Cardiac septum (tissue), 1 donor: Measurements from ENCODE around the gene NAV1. TPM values are rescaled to one million over a fixed set of nuclear protein-coding genes. Genes with fewer than 3 reads are reported as not detected.
"Not testable (repeated sequence)": the region's sequence is repeated elsewhere in the genome, so short reads cannot be mapped to it uniquely, and the experiment has no call there.

Experiments
- DNase-seq: peaks from one replicate; pipeline ENCODE4 v3.0.0-alpha.2; 2020; ENCODE audit warnings: low spot score
- intact Hi-C: fragments of 100-400 bp; cut with DNase I; formaldehyde crosslinking; loops from one replicate; pipeline ENCODE4 v1.14.0; 2022
- total RNA-seq: library from RNA; stranded (reverse); fragmentation: NEBNext Ultra II Directional; extraction: Animal tissue kit (Norgen Biotek cat#: 25700); gene quantifications from one replicate; pipeline ENCODE4 v1.2.1, GENCODE V29; 2021
- donor health status: DM: no; HTN: no; CAD: no.

NAV1 gene
- total RNA-seq, 1 donor from 2014 or later, result 86.6 TPM

DNA sequence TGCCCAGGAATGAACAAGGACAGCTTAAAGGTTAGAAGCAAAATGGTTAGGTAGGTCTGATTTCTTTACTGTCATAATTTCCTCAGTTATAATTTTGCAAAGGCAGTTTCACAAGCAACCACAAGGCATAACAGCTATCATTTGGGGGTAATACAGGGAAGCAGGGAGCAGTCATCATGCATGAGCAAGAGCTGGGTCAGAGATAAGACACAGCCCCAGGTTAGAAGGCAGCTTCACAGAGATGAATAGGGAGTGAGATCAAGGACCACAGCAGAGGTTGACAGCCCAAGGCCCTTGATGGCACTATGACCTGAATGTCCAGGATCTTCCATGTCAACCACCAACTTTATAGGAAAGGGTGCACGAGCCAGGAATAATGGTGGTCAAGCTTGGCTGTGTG is 23.0 kb upstream of the NAV1 start:
- intact Hi-C loops, result no loop called here
- DNase-seq, result no peak

DNA sequence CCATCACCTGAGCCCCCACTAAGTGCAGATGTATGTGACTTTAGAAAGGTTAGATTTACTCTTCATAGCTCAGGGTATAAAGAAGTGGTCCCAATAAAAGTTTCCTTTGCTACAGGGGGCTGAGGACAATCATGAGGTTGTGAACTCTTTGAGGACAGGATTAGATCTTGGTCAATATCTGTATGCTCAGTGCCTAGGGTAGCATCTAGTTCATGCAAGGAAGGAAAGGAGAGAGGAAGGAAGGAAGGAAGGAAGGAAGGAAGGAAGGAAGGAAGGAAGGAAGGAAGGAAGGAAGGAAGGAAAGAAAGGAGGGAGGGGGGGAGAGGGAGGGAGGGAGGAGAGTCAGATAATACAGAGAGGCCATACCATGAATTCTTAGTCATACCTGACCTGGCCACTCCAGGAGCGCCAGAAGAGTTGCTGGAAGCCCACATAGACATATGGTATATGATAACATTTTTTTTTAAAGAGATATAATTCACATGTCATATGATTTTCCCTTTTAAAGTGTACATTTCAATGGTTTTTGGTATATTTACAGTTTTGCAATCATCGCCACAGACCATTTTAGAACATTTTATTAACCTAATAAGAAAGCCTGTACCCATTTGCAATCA is 22.3 kb upstream of the NAV1 start:
- intact Hi-C loops, result no loop called here
- DNase-seq, result no peak

- intact Hi-C loops, result no loop called here
- DNase-seq, result no peak
These were observed 21.3 kb upstream of the NAV1 start for GRCh38 chr1:201517631-201518030.

DNA sequence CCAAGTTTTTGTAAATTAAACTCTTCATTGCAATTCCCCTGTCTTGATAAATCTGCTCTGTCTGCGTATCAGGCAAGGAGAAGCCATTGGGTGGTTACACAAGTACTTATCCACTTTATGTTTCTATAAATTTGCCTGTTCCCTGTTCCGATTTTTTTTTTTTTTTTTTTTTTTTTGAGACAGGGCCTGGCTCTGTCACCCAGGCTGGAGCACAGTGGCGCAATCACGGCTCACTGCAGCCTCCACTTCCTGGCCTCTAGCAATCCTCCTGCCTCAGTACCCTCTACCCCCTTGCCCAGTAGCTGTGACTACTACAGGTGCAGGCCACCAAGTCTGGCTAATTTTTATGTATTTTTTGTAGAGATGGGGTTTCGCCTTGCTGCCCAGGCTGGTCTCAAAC is 20.9 kb upstream of the NAV1 start:
- intact Hi-C loops, result no loop called here

GRCh38 chr1:201520046-201520575 is 18.8 kb upstream of the NAV1 start:
- intact Hi-C loops, DNase-seq: not testable (repeated sequence)

More for the DNA sequence above, 20.9 kb upstream of the NAV1 start:
- DNase-seq, result no peak

GRCh38 chr1:201525193-201525778 is 13.6 kb upstream of the NAV1 start:
- intact Hi-C loops, result no loop called here
- no peak for DNase-seq

DNA sequence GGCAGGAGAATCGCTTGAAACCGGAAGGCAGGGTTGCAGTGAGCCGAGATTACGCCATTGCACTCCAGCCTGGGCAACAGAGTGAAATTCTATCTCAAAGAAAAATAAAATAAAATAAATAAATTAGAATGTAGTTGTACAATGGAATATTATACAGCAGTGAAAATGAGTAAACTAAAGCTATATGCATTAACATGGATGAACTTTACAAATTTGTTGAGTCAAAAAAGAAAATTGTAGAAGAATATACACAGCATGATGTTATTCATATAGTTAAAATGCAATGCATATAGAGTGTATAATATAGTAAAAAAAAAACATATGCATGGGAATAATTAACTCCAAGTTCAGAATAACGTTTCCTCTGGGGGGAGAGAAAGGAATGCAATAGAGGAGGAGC is 11.0 kb upstream of the NAV1 start:
- no peak for DNase-seq
- intact Hi-C loops, result no loop called here

DNA sequence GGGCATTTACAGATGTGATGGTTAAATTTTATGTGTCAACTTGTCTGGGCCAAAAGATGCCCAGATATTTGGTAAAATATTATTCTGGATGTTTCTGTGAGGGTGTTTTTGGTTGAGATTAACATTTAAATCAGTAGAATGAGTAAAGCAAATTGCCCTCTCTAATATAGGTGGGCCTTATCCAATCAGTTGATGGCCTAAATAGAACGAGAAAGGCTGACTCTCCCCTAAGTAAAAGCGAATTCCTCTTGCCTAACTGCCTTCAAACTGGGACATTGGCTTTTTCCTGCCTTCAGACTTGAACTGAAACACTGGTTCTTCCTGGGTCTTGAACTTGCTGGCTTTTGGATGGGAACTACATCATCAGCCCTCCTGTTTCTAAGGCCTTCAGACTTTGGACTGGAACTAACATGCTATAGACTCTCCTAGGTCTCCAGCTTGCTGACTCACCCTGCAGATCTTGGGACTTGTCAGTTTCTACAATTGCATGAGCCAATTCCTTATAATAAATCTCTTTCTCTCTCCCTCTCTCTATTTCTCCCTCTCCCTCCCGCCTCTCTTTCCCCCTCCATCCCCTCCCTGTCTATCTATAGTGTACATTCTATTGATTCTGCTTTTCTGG is 10.2 kb upstream of the NAV1 start:
- no peak for DNase-seq
- intact Hi-C loops, result no loop called here

- intact Hi-C loops, result loop anchor here (2.0 to 10.0 kb wide), 3 partner anchors 64 to 262 kb away; no protein-coding TSS in a partner anchor
- peak; percentile 90 for DNase-seq
These were observed 8.0 kb upstream of the NAV1 start for GRCh38 chr1:201530741-201531531.

DNA sequence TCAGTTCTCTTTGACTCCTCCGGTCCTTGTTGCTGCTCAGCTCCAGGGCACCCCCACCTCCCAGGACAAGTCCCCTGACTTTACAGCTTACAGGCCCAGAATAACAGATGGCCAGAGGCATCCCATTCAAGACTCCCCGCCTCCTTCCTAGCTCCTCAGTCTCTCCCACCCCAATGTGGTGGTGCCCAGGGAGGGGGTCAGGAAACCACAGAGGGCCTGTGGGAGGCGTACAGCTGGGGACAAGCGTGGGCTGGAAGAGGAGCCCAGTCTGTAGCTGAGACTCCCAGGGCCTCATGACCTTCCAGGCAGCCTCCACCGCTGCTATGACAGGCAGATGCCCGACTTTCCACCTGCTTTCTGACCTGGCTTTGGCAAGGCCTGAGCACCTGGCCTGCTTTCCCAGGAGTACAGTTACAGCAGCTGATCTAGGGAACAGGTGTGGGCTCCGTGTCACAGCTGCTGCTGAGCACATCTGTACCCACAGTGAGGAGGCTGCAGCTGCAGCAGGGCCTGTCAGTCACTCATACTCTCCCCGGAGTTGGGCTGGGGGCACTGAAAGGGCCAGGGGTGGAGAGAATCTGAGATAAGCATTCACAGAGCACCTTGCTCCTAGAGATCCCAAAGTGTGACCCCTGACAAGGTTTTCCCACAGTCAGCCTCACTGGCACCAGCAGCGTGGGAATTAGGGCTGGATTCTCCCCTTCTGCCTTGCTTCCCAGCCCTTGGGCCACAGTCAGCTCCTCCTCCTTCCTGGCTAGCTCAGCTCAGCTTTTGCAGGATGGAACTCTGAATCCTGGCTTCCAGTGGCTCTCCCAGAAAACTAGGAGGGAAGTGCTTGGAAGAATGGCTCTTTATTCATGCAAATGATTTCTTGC is 7.1 kb upstream of the NAV1 start:
- DNase-seq, result no peak
- intact Hi-C loops, result loop anchor here (2.0 to 10.0 kb wide), 3 partner anchors 63 to 261 kb away; no protein-coding TSS in a partner anchor

DNA sequence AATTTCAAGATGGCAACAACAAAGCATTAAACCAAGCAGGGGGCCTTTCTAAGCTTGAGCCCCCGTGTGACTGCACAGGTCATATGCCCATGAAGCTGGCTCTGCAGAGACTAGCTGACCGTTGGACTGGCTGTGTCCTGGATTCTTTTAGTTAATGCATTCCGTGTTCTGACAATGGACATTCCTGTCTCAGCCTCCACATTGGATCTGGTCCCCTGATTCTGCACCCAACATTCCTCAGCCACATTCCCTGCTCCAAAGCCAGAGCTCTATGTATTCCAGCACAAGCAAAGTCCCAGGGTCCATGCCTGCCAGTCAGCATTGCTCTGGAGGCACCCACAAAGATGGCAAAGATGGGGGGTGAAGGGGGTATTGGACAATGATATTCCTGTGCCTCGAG is 5.1 kb upstream of the NAV1 start:
- intact Hi-C loops, result loop anchor here (10.0 kb wide), 1 partner anchor 61 kb away; no protein-coding TSS in a partner anchor

GRCh38 chr1:201535046-201535918 is 3.6 kb upstream of the NAV1 start:
- no peak for DNase-seq
- intact Hi-C loops, result loop anchor here (5.0 to 10.0 kb wide), 2 partner anchors 60 to 112 kb away; no protein-coding TSS in a partner anchor

More for the DNA sequence above, 5.1 kb upstream of the NAV1 start:
- DNase-seq, result no peak

DNA sequence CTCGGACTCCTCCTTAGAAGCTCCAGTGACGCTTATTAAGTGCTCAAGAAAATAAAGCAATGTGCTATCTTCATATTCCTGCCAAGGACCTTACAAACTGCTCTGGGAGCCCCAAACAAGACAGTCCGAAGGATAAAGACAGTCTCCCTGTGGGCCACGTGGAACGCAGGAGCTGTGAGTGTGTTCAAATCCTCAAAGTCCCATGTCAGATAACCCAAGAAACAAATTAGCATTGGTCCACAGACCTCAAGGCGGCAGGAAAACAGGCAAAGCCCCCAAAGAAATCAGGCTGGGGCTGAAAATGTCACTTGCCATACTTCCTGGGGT is 3.0 kb upstream of the NAV1 start:
- intact Hi-C loops, result loop anchor here (5.0 to 10.0 kb wide), 2 partner anchors 59 to 111 kb away; no protein-coding TSS in a partner anchor
- DNase-seq, result no peak

GRCh38 chr1:201536558-201536957 is 2.4 kb upstream of the NAV1 start:
- DNase-seq, result no peak
- intact Hi-C loops, result loop anchor here (5.0 to 10.0 kb wide), 2 partner anchors 58 to 111 kb away; no protein-coding TSS in a partner anchor

- intact Hi-C loops, result loop anchor here (5.0 to 10.0 kb wide), 2 partner anchors 58 to 110 kb away; no protein-coding TSS in a partner anchor
- DNase-seq, result no peak
These were observed 1.9 kb upstream of the NAV1 start for GRCh38 chr1:201537028-201537427.

DNA sequence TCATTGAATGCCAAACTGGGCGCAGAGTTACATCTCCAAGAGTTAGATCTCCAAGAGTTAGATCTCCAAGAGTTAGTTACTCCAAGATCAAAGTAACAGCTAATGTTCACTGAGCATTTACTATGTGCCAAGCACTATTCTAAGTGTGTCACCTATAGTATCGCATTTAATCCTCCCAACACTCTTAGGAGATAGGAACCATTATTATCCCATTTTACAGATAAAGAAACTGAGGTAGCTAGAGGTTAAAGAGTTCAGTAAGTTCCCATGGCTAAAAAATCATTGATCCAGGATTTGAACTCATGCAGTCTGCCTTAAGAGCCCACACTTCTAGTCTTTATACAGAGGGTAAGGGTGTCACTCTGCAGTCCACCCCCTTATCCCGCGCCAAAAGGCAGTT is 1.5 kb upstream of the NAV1 start:
- no peak for DNase-seq
- intact Hi-C loops, result loop anchor here (5.0 to 10.0 kb wide), 2 partner anchors 57 to 110 kb away; no protein-coding TSS in a partner anchor

DNA sequence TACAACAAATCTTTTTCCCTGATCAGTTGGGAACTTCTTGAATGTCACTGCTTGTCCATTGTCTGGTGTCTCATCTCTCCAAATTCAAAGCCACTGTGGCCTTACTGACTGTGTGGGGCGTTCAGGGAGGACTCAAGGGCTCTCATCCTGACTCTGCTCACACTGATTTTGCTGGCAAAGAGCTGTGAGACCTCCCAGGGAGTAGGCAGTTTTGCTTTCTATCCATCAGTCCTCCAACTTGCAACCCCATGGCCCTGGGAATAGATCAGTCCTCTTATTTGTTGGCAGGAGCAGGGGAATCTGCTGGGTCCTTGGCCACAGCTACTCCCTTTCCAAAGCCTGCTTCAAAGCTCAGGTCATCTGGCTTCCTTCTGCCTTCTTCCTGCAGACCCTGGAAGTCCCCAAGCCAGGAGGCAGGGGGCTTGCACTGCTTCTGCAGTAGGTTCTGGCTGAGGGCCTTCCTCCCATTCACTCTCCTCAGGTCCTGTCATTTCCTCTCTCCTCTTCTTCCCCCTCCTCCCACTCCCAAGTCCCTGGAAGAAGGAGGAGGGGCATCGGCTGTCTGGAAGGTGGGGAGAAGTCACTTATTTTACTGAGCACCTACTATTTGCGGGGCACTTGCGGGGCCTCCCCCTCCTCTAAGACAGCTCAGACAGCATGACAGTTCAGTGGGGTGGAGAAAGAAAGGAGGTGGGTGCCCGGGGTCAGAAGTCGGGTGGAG is 876 bp upstream of the NAV1 start:
- no peak for DNase-seq
- intact Hi-C loops, result loop anchor here (5.0 to 10.0 kb wide), 2 partner anchors 57 to 109 kb away; no protein-coding TSS in a partner anchor
